ENCODE measurements around the gene UTS2R.

- TF ChIP-seq POLR2A (IDR thresholded peaks at IDR 0.05) (no peak), CTCF (IDR thresholded peaks at IDR 0.05) (no peak)
Observed at GRCh38 chr17:82396601-82397435, 25.3 kb downstream of the UTS2R start.
